GM23338 (cell line): ENCODE data around the gene NNT. TPM values are rescaled to one million over a fixed set of nuclear protein-coding genes. Genes with fewer than 3 reads are reported as not detected.

ENCODE experiments used
- ATAC-seq: fragments of 200-7000 bp; cut with Tn5 transposase; 3 replicates; pipeline ENCODE4 v1.9.1; 2020
- DNase-seq: peaks from one replicate; pipeline ENCODE4 v3.0.0-alpha.2; 2015; ENCODE audit warnings: low spot score
- H2AFZ ChIP-seq: fragments of 200-600 bp; sonication (generic); 2 replicates; pipeline ENCODE4 v1.8.0; 2016; ENCODE audit warnings: antibody characterized with exemption, mild to moderate bottlenecking, moderate library complexity
- H3F3A ChIP-seq: fragments of 200-600 bp; sonication (generic); replicated peaks from 2 replicates; pipeline ENCODE4 v1.8.0; 2017; ENCODE audit warnings: antibody characterized with exemption, mixed run types, low read depth
- H3K27ac ChIP-seq: fragments of 200-600 bp; sonication (generic); 2 replicates; pipeline ENCODE4 v1.6.1; 2016; ENCODE audit warnings: low read depth
- H3K27me3 ChIP-seq: fragments of 200-600 bp; sonication (generic); 2 replicates; pipeline ENCODE4 v1.8.0; 2016; ENCODE audit warnings: mild to moderate bottlenecking, mixed run types, moderate library complexity; ENCODE audit not compliant: insufficient read depth
- H3K36me3 ChIP-seq: fragments of 200-600 bp; sonication (generic); 2 replicates; pipeline ENCODE4 v1.8.0; 2016; ENCODE audit warnings: mild to moderate bottlenecking; ENCODE audit not compliant: insufficient read depth
- H3K4me1 ChIP-seq: fragments of 200-600 bp; sonication (generic); 2 replicates; pipeline ENCODE4 v1.8.0; 2016; ENCODE audit warnings: mild to moderate bottlenecking, moderate library complexity; ENCODE audit not compliant: insufficient read depth
- H3K4me2 ChIP-seq: fragments of 200-600 bp; sonication (generic); 2 replicates; pipeline ENCODE4 v1.7.1; 2017; ENCODE audit warnings: mixed run types
- H3K4me3 ChIP-seq: fragments of 200-600 bp; sonication (generic); 2 replicates; pipeline ENCODE4 v1.6.1; 2016; ENCODE audit warnings: mixed run types
- H3K79me2 ChIP-seq: fragments of 200-600 bp; sonication (generic); replicated peaks from 2 replicates; pipeline ENCODE4 v1.8.0; 2017; ENCODE audit warnings: mild to moderate bottlenecking; ENCODE audit not compliant: insufficient read depth
- H3K9me2 ChIP-seq: fragments of 200-600 bp; sonication (generic); 2 replicates; pipeline ENCODE4 v1.8.0; 2017; ENCODE audit not compliant: insufficient read depth
- H4K20me1 ChIP-seq: fragments of 200-600 bp; sonication (generic); replicated peaks from 2 replicates; pipeline ENCODE4 v1.8.0; 2017; ENCODE audit warnings: mild to moderate bottlenecking; ENCODE audit not compliant: insufficient read depth
- H3K27ac Mint-ChIP-seq: 2 replicates; pipeline ENCODE4 v1.8.0; 2020; ENCODE audit warnings: inconsistent platforms, mild to moderate bottlenecking, moderate library complexity, mixed read lengths
- H3K27me3 Mint-ChIP-seq: 3 replicates; pipeline ENCODE4 v1.8.0; 2022; ENCODE audit warnings: low read depth, mild to moderate bottlenecking, moderate library complexity, mixed read lengths, inconsistent platforms; ENCODE audit not compliant: insufficient read depth, poor library complexity
- H3K36me3 Mint-ChIP-seq: 3 replicates; pipeline ENCODE4 v1.8.0; 2021; ENCODE audit warnings: low read depth, mild to moderate bottlenecking, inconsistent platforms, moderate library complexity, mixed read lengths
- H3K4me1 Mint-ChIP-seq: 3 replicates; pipeline ENCODE4 v1.8.0; 2020; ENCODE audit warnings: mild to moderate bottlenecking, inconsistent platforms, mixed read lengths
- H3K4me3 Mint-ChIP-seq: 3 replicates; pipeline ENCODE4 v1.8.0; 2021; ENCODE audit warnings: moderate library complexity, mild to moderate bottlenecking, inconsistent platforms, mixed read lengths
- H3K9me3 Mint-ChIP-seq: 3 replicates; pipeline ENCODE4 v1.8.0; 2020; ENCODE audit warnings: moderate library complexity, mild to moderate bottlenecking, inconsistent platforms, mixed read lengths
- CREB1 ChIP-seq: fragments of 250-450 bp; sonication (Bioruptor Pico); IDR thresholded peaks from 2 replicates; pipeline ENCODE4 v1.5.0; 2020; ENCODE audit warnings: low read depth, mild to moderate bottlenecking, moderate library complexity
- EZH2 ChIP-seq: fragments of 200-600 bp; sonication (generic); IDR thresholded peaks from one replicate; pipeline ENCODE4 v1.8.0; 2017; ENCODE audit warnings: antibody characterized with exemption, mild to moderate bottlenecking, low read depth; ENCODE audit not compliant: unreplicated experiment
- JUNB ChIP-seq: IDR thresholded peaks from one replicate; pipeline ENCODE4 v1.6.1; 2016; ENCODE audit warnings: antibody characterized with exemption; ENCODE audit not compliant: unreplicated experiment
- NANOG ChIP-seq: IDR thresholded peaks from 2 replicates; pipeline ENCODE4 v1.6.1; 2016; ENCODE audit warnings: antibody characterized with exemption, borderline replicate concordance
- POLR2AphosphoS5 ChIP-seq: IDR thresholded peaks from 2 replicates; pipeline ENCODE4 v1.6.1; 2016; ENCODE audit warnings: antibody characterized with exemption, low read depth
- polyA plus RNA-seq: library from polyadenylated mRNA; unstranded; fragments of >200 nt; fragmentation: Nextera tagmentation; extraction: Ambion mirVana; gene quantifications from 2 replicates; pipeline ENCODE4 v1.2.1, GENCODE V29; 2016
- total RNA-seq: library from RNA; depleted of rRNA; stranded (reverse); fragments of >200 nt; shearing (Covaris generic); gene quantifications from 2 replicates; pipeline ENCODE4 v1.2.3, GENCODE V29; 2014
- TF ChIP-seq, protein P1 (sequence below): fragments of 250-450 bp; sonication (Bioruptor Pico); IDR thresholded peaks from 2 replicates; pipeline ENCODE4 v1.5.0; 2020; ENCODE audit warnings: mild to moderate bottlenecking, moderate library complexity
- TF ChIP-seq, protein P2 (sequence below): IDR thresholded peaks from 2 replicates; pipeline ENCODE4 v1.6.1; 2016; ENCODE audit warnings: antibody characterized with exemption

NNT gene
- total and polyA plus RNA-seq, 2 experiments from 2014 or later: 10.8 to 15.9 TPM

DNA sequence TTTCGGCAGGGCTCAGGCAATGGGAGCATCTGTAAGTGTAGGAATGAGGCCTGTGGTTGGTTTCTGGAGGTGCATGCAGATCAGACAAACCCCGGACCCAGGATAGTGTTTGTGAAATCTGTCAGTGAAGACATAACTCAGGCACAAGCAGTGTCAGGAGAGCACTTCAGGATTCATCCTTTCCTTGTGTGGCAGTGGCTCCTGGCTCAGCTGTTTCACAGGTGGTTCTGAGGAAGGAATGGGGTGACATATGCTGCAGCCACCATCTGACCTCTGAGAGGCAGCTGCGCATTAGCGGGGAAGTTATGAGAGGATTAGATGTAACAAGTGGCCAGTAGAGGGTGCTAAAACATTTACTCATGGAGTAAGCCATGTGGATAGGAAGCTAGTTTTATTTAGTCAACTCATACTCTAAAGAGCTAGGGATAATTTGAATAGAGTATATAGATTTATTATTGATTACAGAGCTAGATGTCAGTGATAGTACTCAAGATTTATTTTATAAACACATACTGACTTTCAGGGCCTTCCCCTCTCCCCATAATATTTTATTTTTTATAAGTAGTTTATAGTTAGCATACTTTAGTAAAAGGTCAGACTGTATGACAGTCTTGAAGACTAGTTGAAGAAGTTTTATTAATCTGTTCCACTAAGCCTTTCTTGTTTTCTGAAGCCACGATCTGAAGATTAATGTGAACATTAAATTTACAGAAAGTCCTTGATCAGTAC, 28.4 kb downstream of the NNT start (continued):
- TF ChIP-seq, protein P1, sequence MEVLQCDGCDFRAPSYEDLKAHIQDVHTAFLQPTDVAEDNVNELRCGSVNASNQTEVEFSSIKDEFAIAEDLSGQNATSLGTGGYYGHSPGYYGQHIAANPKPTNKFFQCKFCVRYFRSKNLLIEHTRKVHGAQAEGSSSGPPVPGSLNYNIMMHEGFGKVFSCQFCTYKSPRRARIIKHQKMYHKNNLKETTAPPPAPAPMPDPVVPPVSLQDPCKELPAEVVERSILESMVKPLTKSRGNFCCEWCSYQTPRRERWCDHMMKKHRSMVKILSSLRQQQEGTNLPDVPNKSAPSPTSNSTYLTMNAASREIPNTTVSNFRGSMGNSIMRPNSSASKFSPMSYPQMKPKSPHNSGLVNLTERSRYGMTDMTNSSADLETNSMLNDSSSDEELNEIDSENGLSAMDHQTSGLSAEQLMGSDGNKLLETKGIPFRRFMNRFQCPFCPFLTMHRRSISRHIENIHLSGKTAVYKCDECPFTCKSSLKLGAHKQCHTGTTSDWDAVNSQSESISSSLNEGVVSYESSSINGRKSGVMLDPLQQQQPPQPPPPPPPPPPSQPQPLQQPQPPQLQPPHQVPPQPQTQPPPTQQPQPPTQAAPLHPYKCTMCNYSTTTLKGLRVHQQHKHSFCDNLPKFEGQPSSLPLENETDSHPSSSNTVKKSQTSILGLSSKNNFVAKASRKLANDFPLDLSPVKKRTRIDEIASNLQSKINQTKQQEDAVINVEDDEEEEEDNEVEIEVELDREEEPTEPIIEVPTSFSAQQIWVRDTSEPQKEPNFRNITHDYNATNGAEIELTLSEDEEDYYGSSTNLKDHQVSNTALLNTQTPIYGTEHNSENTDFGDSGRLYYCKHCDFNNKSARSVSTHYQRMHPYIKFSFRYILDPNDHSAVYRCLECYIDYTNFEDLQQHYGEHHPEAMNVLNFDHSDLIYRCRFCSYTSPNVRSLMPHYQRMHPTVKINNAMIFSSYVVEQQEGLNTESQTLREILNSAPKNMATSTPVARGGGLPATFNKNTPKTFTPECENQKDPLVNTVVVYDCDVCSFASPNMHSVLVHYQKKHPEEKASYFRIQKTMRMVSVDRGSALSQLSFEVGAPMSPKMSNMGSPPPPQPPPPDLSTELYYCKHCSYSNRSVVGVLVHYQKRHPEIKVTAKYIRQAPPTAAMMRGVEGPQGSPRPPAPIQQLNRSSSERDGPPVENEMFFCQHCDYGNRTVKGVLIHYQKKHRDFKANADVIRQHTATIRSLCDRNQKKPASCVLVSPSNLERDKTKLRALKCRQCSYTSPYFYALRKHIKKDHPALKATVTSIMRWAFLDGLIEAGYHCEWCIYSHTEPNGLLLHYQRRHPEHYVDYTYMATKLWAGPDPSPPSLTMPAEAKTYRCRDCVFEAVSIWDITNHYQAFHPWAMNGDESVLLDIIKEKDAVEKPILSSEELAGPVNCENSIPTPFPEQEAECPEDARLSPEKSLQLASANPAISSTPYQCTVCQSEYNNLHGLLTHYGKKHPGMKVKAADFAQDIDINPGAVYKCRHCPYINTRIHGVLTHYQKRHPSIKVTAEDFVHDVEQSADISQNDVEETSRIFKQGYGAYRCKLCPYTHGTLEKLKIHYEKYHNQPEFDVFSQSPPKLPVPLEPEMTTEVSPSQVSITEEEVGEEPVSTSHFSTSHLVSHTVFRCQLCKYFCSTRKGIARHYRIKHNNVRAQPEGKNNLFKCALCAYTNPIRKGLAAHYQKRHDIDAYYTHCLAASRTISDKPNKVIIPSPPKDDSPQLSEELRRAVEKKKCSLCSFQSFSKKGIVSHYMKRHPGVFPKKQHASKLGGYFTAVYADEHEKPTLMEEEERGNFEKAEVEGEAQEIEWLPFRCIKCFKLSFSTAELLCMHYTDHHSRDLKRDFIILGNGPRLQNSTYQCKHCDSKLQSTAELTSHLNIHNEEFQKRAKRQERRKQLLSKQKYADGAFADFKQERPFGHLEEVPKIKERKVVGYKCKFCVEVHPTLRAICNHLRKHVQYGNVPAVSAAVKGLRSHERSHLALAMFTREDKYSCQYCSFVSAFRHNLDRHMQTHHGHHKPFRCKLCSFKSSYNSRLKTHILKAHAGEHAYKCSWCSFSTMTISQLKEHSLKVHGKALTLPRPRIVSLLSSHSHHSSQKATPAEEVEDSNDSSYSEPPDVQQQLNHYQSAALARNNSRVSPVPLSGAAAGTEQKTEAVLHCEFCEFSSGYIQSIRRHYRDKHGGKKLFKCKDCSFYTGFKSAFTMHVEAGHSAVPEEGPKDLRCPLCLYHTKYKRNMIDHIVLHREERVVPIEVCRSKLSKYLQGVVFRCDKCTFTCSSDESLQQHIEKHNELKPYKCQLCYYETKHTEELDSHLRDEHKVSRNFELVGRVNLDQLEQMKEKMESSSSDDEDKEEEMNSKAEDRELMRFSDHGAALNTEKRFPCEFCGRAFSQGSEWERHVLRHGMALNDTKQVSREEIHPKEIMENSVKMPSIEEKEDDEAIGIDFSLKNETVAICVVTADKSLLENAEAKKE (CRISPR knock-in tag): no peak

DNA sequence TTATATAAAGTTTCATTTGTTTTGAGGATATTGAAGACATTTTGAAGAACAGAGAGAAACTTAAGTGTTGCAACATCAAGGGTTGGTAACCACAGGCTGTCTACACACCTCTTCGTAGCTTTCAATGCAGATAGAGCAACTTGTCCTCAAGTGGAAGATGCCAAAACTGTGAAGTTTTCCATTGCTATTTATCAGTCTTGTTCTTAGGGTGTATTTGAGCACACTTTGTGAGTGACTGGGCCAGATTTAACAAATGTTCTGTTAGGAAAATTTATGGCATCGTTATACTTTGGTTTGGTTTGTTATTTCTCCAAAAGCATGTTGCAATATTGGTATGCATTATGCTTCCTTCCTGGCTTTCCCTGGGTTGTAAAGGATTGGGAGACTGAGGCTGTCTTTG, 31.6 kb downstream of the NNT start:
- H4K20me1 ChIP-seq: no peaks in the 10 kb centered on the region
- H3K4me2 ChIP-seq: no peak overlapping the region
- Mint-ChIP-seq H3K4me1 (peaks cover 7% of the 10 kb centered on the region), H3K9me3 (no peaks in the 10 kb centered on the region), H3K27me3 (no peaks in the 10 kb centered on the region), H3K27ac (no peak overlapping the region), H3K36me3 (no peaks in the 10 kb centered on the region), H3K4me3 (no peak overlapping the region)
- H3K27me3 ChIP-seq: no peaks in the 10 kb centered on the region
- H3K79me2 ChIP-seq: no peaks in the 10 kb centered on the region
- no peaks in the 10 kb centered on the region for H3K36me3 ChIP-seq
- no peak overlapping the region for H2AFZ ChIP-seq
- no peaks in the 10 kb centered on the region for H3K9me2 ChIP-seq
- H3K4me1 ChIP-seq: no peaks in the 10 kb centered on the region
- ATAC-seq (no peak), DNase-seq (no peak)
- H3K27ac ChIP-seq: no peak overlapping the region
- no peak overlapping the region for H3K4me3 ChIP-seq
- no peaks in the 10 kb centered on the region for H3F3A ChIP-seq
- TF ChIP-seq EZH2 (no peak), POLR2AphosphoS5 (no peak), JUNB (no peak), CREB1 (no peak), NANOG (no peak)
- TF ChIP-seq, protein P2, sequence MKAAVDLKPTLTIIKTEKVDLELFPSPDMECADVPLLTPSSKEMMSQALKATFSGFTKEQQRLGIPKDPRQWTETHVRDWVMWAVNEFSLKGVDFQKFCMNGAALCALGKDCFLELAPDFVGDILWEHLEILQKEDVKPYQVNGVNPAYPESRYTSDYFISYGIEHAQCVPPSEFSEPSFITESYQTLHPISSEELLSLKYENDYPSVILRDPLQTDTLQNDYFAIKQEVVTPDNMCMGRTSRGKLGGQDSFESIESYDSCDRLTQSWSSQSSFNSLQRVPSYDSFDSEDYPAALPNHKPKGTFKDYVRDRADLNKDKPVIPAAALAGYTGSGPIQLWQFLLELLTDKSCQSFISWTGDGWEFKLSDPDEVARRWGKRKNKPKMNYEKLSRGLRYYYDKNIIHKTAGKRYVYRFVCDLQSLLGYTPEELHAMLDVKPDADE: no peak
- TF ChIP-seq, protein P1 (CRISPR knock-in tag): no peak
